ENCODE data around the gene FAHD2B.
"Not testable (repeated sequence)": the region's sequence is repeated elsewhere in the genome, so short reads cannot be mapped to it uniquely, and the experiment has no call there.

FAHD2B gene

GRCh38 chr2:97094772-97095611 lies at the start of gene FAHD2B:
TSS of gene FAHD2B (minus strand) at chr2:97094882. CDS start at chr2:97091706, 3,176 bp downstream.
- DNase-seq, result peak; percentile 61

- not testable (repeated sequence) for DNase-seq
Observed at GRCh38 chr2:97144016-97144415, 49.3 kb upstream of the FAHD2B start.

- DNase-seq, result not testable (repeated sequence)
Observed at GRCh38 chr2:97129090-97129489, 34.4 kb upstream of the FAHD2B start.

- DNase-seq, result not testable (repeated sequence)
Observed at GRCh38 chr2:97113882-97114255, 19.2 kb upstream of the FAHD2B start.

- peak; percentile 90 for DNase-seq
Observed at GRCh38 chr2:97113050-97113881, 18.6 kb upstream of the FAHD2B start, which contains the start of gene ANKRD36. TSS of gene ANKRD36 (plus strand) at chr2:97113153. CDS start at chr2:97113740, 587 bp downstream.

GRCh38 chr2:97112320-97113049 lies 17.8 kb upstream of the FAHD2B start:
- DNase-seq, result peak; percentile 20

- not testable (repeated sequence) for DNase-seq
Observed at GRCh38 chr2:97111246-97111645, 16.6 kb upstream of the FAHD2B start.

- DNase-seq, result not testable (repeated sequence)
Observed at GRCh38 chr2:97106878-97107277, 12.2 kb upstream of the FAHD2B start.

GRCh38 chr2:97098786-97099372 lies 4.2 kb upstream of the FAHD2B start:
- not testable (repeated sequence) for DNase-seq

- no peak for DNase-seq
Observed at GRCh38 chr2:97095661-97096060, 979 bp upstream of the FAHD2B start.

- DNase-seq, result not testable (repeated sequence)
Observed at GRCh38 chr2:97093983-97094771, 505 bp downstream of the FAHD2B start.

GRCh38 chr2:97092946-97093345 lies 1.7 kb downstream of the FAHD2B start:
- not testable (repeated sequence) for DNase-seq

GRCh38 chr2:97088706-97089105 lies 6.0 kb downstream of the FAHD2B start:
- not testable (repeated sequence) for DNase-seq

GRCh38 chr2:97085093-97085492 lies 9.6 kb downstream of the FAHD2B start:
- not testable (repeated sequence) for DNase-seq

GRCh38 chr2:97083516-97083915 lies 11.2 kb downstream of the FAHD2B start:
- not testable (repeated sequence) for DNase-seq

- not testable (repeated sequence) for DNase-seq
Observed at GRCh38 chr2:97082206-97082605, 12.5 kb downstream of the FAHD2B start.

GRCh38 chr2:97080855-97081254 lies 13.8 kb downstream of the FAHD2B start:
- DNase-seq, result not testable (repeated sequence)

GRCh38 chr2:97077213-97077612 lies 17.5 kb downstream of the FAHD2B start:
- DNase-seq, result not testable (repeated sequence)

- DNase-seq, result not testable (repeated sequence)
Observed at GRCh38 chr2:97070915-97071314, 23.8 kb downstream of the FAHD2B start.

- DNase-seq, result not testable (repeated sequence)
Observed at GRCh38 chr2:97068722-97069121, 26.0 kb downstream of the FAHD2B start.

GRCh38 chr2:97068074-97068473 lies 26.6 kb downstream of the FAHD2B start:
- no peak for DNase-seq
